ENCODE results near the gene SMOC2. TPM values are rescaled to one million over a fixed set of nuclear protein-coding genes. Genes with fewer than 3 reads are reported as not detected.

SMOC2 gene
- total RNA-seq, 1 experiment from 2014 or later: 0.42 TPM

DNA sequence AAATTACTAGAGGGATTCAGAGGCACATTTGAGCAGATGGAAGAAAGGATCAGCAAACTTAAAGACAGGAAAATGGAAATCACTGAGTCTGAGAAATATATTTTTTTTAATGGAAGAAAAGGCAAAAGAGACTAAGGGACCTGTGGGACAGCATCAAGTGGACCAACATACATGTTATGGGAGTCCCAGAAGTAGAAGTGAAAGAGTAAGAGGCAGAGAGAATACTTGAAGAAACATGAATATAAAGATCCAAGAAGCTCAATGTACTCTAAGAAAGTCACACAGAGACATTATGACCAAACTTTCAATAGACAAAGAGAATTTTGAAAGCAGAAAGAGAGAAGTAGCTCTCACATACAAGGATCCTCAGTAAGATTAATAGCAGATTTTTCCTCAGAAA is 39.5 kb downstream of the SMOC2 start:
- H3K4me3 ChIP-seq (replicated peaks in 1 of 2; ENCODE audit: low read depth in 1 of 2, low read length in 2 of 2): no peak overlapping the region
- TF ChIP-seq ZNF274 (IDR thresholded peaks at IDR 0.05; ENCODE audit: low read depth, low read length): no peak
- ChIA-PET POLR2A (no interaction called here), RAD21 (ENCODE audit: low non-redundant PET in 1 of 2, low total read pairs in 2 of 2, uncharacterized antibody in 2 of 2, unreplicated experiment in 2 of 2) (no interaction called here), CTCF (no interaction called here)
- no peaks in the 10 kb centered on the region for H3K9me3 ChIP-seq (ENCODE audit: control insufficient read depth in 1 of 2, insufficient read depth in 1 of 2, low read depth in 1 of 2, low read length in 2 of 2)
- no peak for ATAC-seq
- H2AFZ ChIP-seq (ENCODE audit: low read depth, low read length, poor library complexity, severe bottlenecking): no peak overlapping the region
- no peaks in the 10 kb centered on the region for H3K79me2 ChIP-seq (ENCODE audit: insufficient read depth, low read length)
- intact Hi-C loops (cut with micrococcal nuclease): no loop called here
- BruUV-seq (replicated peaks): no TSS peak
- H3K4me1 ChIP-seq (ENCODE audit: control insufficient read depth in 1 of 2, insufficient read depth in 2 of 2, low read length in 2 of 2): no peaks in the 10 kb centered on the region
- no peak overlapping the region for H3K9ac ChIP-seq (ENCODE audit: low read length)
- peaks cover 43% of the 10 kb centered on the region for H3K27me3 ChIP-seq (ENCODE audit: insufficient read depth, low read length)
- no peaks in the 10 kb centered on the region for H4K20me1 ChIP-seq (ENCODE audit: insufficient read depth)
- no peaks in the 10 kb centered on the region for H3K9me2 ChIP-seq (ENCODE audit: insufficient read depth)
- H3K36me3 ChIP-seq (ENCODE audit: control insufficient read depth in 1 of 2, insufficient read depth in 2 of 2, low read length in 2 of 2): no peaks in the 10 kb centered on the region
- H3K27ac ChIP-seq (ENCODE audit: low read depth, low read length): no peak overlapping the region
- no peak for DNase-seq (ENCODE audit: low read depth, low spot score)
- no peak overlapping the region for H3K4me2 ChIP-seq (ENCODE audit: low read length)

DNA sequence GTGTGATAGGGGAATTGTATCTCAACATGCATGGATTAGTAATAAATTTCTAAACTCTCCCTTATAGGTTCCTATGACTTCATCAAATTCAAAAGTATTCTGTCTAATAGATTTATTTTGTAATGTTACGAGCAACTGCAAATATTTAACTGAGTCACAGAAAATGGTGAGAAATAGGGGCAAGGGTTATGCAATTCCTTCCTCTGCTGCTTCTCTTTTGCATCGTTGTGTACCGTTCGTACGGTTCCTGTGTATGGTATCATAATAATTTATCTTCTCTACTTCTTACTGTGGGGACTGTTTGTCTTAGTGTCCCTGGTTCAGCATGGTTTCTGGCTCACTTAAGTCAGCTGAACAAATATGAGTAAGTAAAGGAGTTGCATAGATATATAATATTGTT is 44.8 kb downstream of the SMOC2 start:
- no peaks in the 10 kb centered on the region for H4K20me1 ChIP-seq (ENCODE audit: insufficient read depth)
- H3K27ac ChIP-seq (ENCODE audit: low read depth, low read length): no peak overlapping the region
- H3K27me3 ChIP-seq (ENCODE audit: insufficient read depth, low read length): peaks cover 20% of the 10 kb centered on the region
- H3K9ac ChIP-seq (ENCODE audit: low read length): no peak overlapping the region
- ATAC-seq: no peak
- no peak overlapping the region for H3K4me3 ChIP-seq (replicated peaks in 1 of 2; ENCODE audit: low read depth in 1 of 2, low read length in 2 of 2)
- ChIA-PET RAD21 (ENCODE audit: low non-redundant PET in 1 of 2, low total read pairs in 2 of 2, uncharacterized antibody in 2 of 2, unreplicated experiment in 2 of 2) (no interaction called here), CTCF (no interaction called here), POLR2A (no interaction called here)
- H3K36me3 ChIP-seq (ENCODE audit: control insufficient read depth in 1 of 2, insufficient read depth in 2 of 2, low read length in 2 of 2): no peaks in the 10 kb centered on the region
- intact Hi-C loops (cut with micrococcal nuclease): no loop called here
- TF ChIP-seq EZH2phosphoT487 (IDR thresholded peaks at IDR 0.05; ENCODE audit: borderline replicate concordance) (no peak), SP1 (IDR thresholded peaks at IDR 0.05; ENCODE audit: low read depth) (no peak), ZBTB33 (IDR thresholded peaks at IDR 0.05; ENCODE audit: extremely low read depth, insufficient replicate concordance, low read length) (no peak), EZH2 (IDR thresholded peaks at IDR 0.05) (no peak), SIN3A (IDR thresholded peaks at IDR 0.05; ENCODE audit: low read depth) (no peak), EGR1 (IDR thresholded peaks at IDR 0.05; ENCODE audit: low read depth) (no peak), REST (IDR thresholded peaks at IDR 0.05; ENCODE audit: low read depth) (no peak)
- no peaks in the 10 kb centered on the region for H3K4me1 ChIP-seq (ENCODE audit: control insufficient read depth in 1 of 2, insufficient read depth in 2 of 2, low read length in 2 of 2)
- H2AFZ ChIP-seq (ENCODE audit: low read depth, low read length, poor library complexity, severe bottlenecking): no peak overlapping the region
- no peak for DNase-seq (ENCODE audit: low read depth, low spot score)
- H3K9me2 ChIP-seq (ENCODE audit: insufficient read depth): no peaks in the 10 kb centered on the region
- H3K4me2 ChIP-seq (ENCODE audit: low read length): no peak overlapping the region
- no TSS peak for BruUV-seq (replicated peaks)
- H3K79me2 ChIP-seq (ENCODE audit: insufficient read depth, low read length): no peaks in the 10 kb centered on the region
- H3K9me3 ChIP-seq (ENCODE audit: control insufficient read depth in 1 of 2, insufficient read depth in 1 of 2, low read depth in 1 of 2, low read length in 2 of 2): no peaks in the 10 kb centered on the region
